SK-N-MC (cell line): ENCODE measurements around the gene IQSEC1.

Experiments used
- DNase-seq: peaks from one replicate; pipeline ENCODE4 v3.0.0-alpha.2; 2011; ENCODE audit warnings: low read depth, low spot score
- H3K27ac ChIP-seq: fragments of 200-600 bp; sonication (generic); 2 replicates; pipeline ENCODE4 v1.5.1; 2016; ENCODE audit warnings: mixed run types
- H3K36me3 ChIP-seq: fragments of 200-600 bp; sonication (generic); 2 replicates; pipeline ENCODE4 v1.6.1; 2017; ENCODE audit warnings: antibody characterized with exemption, low read length, mixed read lengths; ENCODE audit not compliant: insufficient read depth
- H3K4me3 ChIP-seq: fragments of 200-600 bp; sonication (generic); 2 replicates; pipeline ENCODE4 v1.5.1; 2016
- H3K9ac ChIP-seq: fragments of 200-600 bp; sonication (generic); 2 replicates; pipeline ENCODE4 v1.8.0; 2017; ENCODE audit warnings: mixed run types, mixed read lengths; ENCODE audit not compliant: insufficient read length
- H3K9me3 ChIP-seq: fragments of 200-600 bp; sonication (generic); 2 replicates; pipeline ENCODE4 v1.6.1; 2017; ENCODE audit warnings: low read depth, mild to moderate bottlenecking, antibody characterized with exemption, low read length, moderate library complexity, mixed read lengths
- EZH2 ChIP-seq: fragments of 200-600 bp; sonication (generic); IDR thresholded peaks from one replicate; pipeline ENCODE4 v1.6.1; 2017; ENCODE audit warnings: antibody characterized with exemption
- FOXP2 ChIP-seq: optimal IDR thresholded peaks from 2 replicates; pipeline ENCODE3; 2011; ENCODE audit warnings: mild to moderate bottlenecking, moderate library complexity; ENCODE audit not compliant: insufficient read depth; ENCODE audit errors: extremely low read length, control extremely low read depth
- POLR2AphosphoS5 ChIP-seq: IDR thresholded peaks from 2 replicates; pipeline ENCODE4 v1.6.1; 2012; ENCODE audit warnings: mild to moderate bottlenecking, low read depth, low read length, borderline replicate concordance

The IQSEC1 gene

DNA sequence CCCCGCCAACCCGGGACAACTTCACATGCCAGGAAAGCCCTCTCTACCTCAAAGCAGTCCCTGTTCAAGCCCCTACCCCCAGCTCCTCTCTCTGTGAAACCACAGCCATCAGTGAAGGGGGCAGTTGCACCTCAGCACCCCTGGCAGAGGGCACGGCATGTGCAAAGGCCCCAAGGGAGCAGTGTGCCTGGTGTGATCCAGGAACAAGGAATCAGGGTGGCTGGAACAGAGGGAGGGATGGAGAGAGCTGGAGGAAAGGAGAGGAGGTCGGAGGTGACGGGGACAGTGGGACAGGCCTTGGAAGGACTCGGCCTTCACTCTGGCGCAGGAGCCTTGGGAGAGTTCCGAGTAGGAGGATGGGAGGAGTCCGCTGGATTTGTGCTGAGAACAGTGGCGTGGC lies 26.5 kb upstream of the IQSEC1 start:
- Histone ChIP-seq H3K27ac (no peak overlapping the region), H3K36me3 (no peaks in the 10 kb centered on the region), H3K9me3 (no peaks in the 10 kb centered on the region), H3K9ac (no peak overlapping the region), H3K4me3 (no peak overlapping the region)
- no peak for DNase-seq
- no peak for TF ChIP-seq POLR2AphosphoS5
- TF ChIP-seq FOXP2 = no peak
- TF ChIP-seq EZH2 = no peak

DNA sequence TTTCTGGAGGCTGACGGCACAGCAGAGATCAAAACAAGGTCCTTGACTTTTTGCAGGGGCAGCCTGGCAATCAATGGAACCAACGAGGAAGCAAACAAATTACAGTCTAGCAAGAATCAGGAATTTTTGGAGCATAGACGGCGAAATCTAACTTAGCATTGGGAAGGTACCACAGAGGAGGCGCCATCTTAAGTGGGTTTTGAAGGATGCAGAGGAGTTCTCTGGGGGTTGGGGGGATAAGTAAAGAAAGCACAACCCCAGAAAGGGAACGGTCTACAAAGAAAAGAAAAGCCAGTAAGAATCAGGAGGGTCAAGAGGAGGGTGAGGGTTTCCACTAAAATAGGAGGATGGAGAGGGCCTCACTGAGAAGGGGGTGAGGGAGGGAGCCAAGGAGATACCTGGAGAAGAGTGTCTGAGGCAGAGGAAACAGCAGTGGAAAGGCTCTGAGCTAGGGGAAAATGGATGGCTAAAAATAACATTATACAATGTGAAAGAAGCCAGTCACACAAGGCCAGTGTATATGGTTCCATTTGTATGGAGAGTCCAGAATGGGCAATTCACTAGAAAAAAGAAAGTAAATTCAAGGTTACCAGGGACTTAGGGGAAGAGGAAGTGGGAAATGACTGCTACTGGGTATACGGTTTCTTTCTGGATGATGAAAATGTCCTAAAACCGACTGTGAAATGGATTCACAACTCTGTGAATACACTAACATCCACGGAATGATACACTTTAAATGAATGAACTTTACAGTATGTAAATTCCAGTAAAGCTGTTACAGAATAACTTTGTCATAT lies 25.2 kb upstream of the IQSEC1 start:
- Histone ChIP-seq H3K4me3 (no peak overlapping the region), H3K9me3 (no peaks in the 10 kb centered on the region), H3K36me3 (no peaks in the 10 kb centered on the region), H3K9ac (no peak overlapping the region), H3K27ac (no peak overlapping the region)
- no peak for DNase-seq
- TF ChIP-seq POLR2AphosphoS5 = no peak
- no peak for TF ChIP-seq FOXP2
- TF ChIP-seq EZH2 = no peak

DNA sequence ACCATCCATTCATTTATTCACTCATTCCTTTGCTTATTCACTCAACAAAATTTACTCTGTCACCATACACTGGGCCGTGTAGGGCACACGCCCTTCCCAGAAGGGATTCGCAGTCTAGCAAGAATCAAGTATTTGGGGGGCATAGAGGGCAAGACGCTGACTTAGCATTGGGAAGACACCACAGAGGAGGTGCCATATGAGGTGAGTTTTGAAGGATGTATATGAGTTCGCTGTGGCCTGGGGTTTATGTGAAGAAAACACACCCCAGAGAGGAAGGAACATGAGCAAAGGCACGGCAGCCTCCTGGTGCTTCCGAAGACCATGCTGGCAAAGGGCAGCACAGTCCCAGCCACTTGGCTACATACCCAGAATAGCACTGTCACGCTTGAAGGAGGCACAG lies 23.1 kb upstream of the IQSEC1 start:
- TF ChIP-seq FOXP2 = no peak
- TF ChIP-seq POLR2AphosphoS5 = no peak
- no peak for TF ChIP-seq EZH2
- DNase-seq = no peak
- H3K27ac ChIP-seq = no peak overlapping the region
- no peak overlapping the region for H3K9ac ChIP-seq
- no peaks in the 10 kb centered on the region for H3K36me3 ChIP-seq
- no peak overlapping the region for H3K4me3 ChIP-seq
- H3K9me3 ChIP-seq = no peaks in the 10 kb centered on the region

DNA sequence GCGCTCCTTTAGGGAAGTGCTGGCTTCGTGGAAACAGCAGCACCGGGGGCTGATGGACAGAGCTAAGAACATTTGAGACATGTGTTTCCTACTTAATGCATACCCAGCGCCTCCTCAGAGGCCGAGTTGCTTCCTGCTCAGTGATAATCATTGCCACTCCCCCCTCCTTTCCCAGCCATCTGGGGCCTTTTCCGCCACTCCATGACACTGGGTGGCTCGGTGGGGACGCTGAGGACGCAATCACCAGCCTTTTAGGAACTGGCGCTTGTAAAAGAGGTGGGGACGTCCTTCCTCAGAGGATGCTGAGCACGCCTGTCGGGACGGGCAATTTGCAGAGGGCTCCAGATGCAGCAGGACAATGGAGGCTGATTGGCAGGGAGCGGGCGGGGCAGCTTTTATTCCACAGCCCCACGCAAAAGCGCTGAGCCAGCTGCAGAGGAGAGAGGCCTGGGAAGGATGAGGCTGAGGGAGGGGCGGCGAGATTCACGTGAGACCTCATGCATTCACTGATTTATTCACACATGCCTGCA lies 22.2 kb upstream of the IQSEC1 start:
- Histone ChIP-seq H3K9me3 (no peaks in the 10 kb centered on the region), H3K4me3 (no peak overlapping the region), H3K36me3 (no peaks in the 10 kb centered on the region), H3K27ac (no peak overlapping the region), H3K9ac (no peak overlapping the region)
- TF ChIP-seq POLR2AphosphoS5 = no peak
- TF ChIP-seq EZH2 = no peak
- no peak for TF ChIP-seq FOXP2
- DNase-seq = no peak

- H3K36me3 ChIP-seq = no peaks in the 10 kb centered on the region
- TF ChIP-seq POLR2AphosphoS5 (no peak), FOXP2 (no peak), EZH2 (no peak)
- H3K9me3 ChIP-seq = no peaks in the 10 kb centered on the region
- DNase-seq = no peak
- no peak overlapping the region for H3K9ac ChIP-seq
- no peak overlapping the region for H3K27ac ChIP-seq
- H3K4me3 ChIP-seq = no peak overlapping the region
These were observed 20.5 kb upstream of the IQSEC1 start for GRCh38 chr3:13093687-13094086.

GRCh38 chr3:13092621-13093617 lies 19.7 kb upstream of the IQSEC1 start:
- Histone ChIP-seq H3K9ac (no peak overlapping the region), H3K36me3 (no peaks in the 10 kb centered on the region), H3K9me3 (no peaks in the 10 kb centered on the region), H3K4me3 (no peak overlapping the region), H3K27ac (no peak overlapping the region)
- TF ChIP-seq POLR2AphosphoS5 = no peak
- no peak for TF ChIP-seq EZH2
- DNase-seq = no peak

GRCh38 chr3:13091898-13092611 lies 18.8 kb upstream of the IQSEC1 start:
- TF ChIP-seq POLR2AphosphoS5 (no peak), EZH2 (no peak), FOXP2 (no peak)
- Histone ChIP-seq H3K36me3 (no peaks in the 10 kb centered on the region), H3K27ac (no peak overlapping the region), H3K4me3 (no peak overlapping the region), H3K9ac (no peak overlapping the region), H3K9me3 (no peaks in the 10 kb centered on the region)
- peak; percentile 10 for DNase-seq
